Mucosa of descending colon (tissue), 3 donors: ENCODE measurements around the gene CPNE4. TPM values are rescaled to one million over a fixed set of nuclear protein-coding genes. Genes with fewer than 3 reads are reported as not detected.

ENCODE experiments used
- ATAC-seq: fragments of 200-7000 bp; cut with Tn5 transposase; one replicate; pipeline ENCODE4 v1.9.1; 2020; ENCODE audit warnings: mild to moderate bottlenecking, moderate library complexity
- DNase-seq, 3 donors: peaks; one replicate each; pipeline ENCODE4 v3.0.0-alpha.2; 2020
- H3K36me3 ChIP-seq: fragments of 200-600 bp; one replicate; pipeline ENCODE4 v1.8.0; 2021; ENCODE audit warnings: low read depth, mild to moderate bottlenecking
- H3K4me1 ChIP-seq: fragments of 200-600 bp; one replicate; pipeline ENCODE4 v1.8.0; 2021; ENCODE audit warnings: low read depth, mild to moderate bottlenecking
- H3K4me3 ChIP-seq: fragments of 200-600 bp; one replicate; pipeline ENCODE4 v1.8.0; 2021; ENCODE audit warnings: mild to moderate bottlenecking
- H3K9me3 ChIP-seq: fragments of 200-600 bp; one replicate; pipeline ENCODE4 v1.8.0; 2021; ENCODE audit warnings: mild to moderate bottlenecking
- intact Hi-C, 2 donors: fragments of 100-400 bp; cut with DNase I in 1 of 2; cut with micrococcal nuclease in 1 of 2; formaldehyde crosslinking; loops; one replicate each; pipeline versions ENCODE4 v1.11.0 to v1.11.1; 2022; cut with DNase I, micrococcal nuclease
- total RNA-seq, 3 donors: library from RNA; stranded (reverse); fragmentation: NEBNext Ultra II Directional in 2 of 3; extraction: Animal tissue kit (Norgen Biotek cat#: 25700) in 2 of 3; gene quantifications; one replicate each; pipeline versions ENCODE4 v1.2.1 to v1.2.4, GENCODE V29; 2021 to 2023
- TF ChIP-seq, protein P1 (sequence below): fragments of 200-600 bp; IDR thresholded peaks from one replicate; pipeline ENCODE4 v1.8.0; 2022; ENCODE audit warnings: antibody characterized with exemption, mild to moderate bottlenecking
- donor health status: DM: no; HTN: no; CAD: no; lungs with moderate emphysema.
- donor health status: DM: no; HTN: no; CAD: no.
- donor health status: DM: no; HTN: yes; CAD: no.

CPNE4 gene
- total RNA-seq, 3 donors from 2014 or later = 0.96 to 3.0 (median 1.1) TPM

DNA sequence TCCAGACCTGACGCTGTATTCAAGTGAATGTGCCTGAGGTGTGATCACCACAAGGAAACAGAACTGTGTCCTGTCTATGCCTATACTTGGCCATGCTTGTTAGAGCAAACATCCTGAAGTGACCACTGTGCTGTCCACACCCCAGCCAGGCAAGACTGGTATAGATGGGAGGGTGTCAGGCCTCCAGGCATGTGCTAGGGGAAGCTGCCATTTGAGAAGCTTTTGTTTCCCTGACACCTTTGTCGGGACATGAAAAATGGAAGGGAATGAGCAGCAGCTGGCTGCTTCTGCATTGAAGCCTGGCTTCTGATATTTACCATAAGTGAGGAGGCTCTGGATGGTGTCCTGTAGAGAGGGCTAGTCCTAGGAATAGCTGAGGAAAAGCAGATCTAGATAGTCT lies 106.2 kb downstream of the CPNE4 start:
- ATAC-seq (no peak), DNase-seq (no peak)
- TF ChIP-seq, protein P1, sequence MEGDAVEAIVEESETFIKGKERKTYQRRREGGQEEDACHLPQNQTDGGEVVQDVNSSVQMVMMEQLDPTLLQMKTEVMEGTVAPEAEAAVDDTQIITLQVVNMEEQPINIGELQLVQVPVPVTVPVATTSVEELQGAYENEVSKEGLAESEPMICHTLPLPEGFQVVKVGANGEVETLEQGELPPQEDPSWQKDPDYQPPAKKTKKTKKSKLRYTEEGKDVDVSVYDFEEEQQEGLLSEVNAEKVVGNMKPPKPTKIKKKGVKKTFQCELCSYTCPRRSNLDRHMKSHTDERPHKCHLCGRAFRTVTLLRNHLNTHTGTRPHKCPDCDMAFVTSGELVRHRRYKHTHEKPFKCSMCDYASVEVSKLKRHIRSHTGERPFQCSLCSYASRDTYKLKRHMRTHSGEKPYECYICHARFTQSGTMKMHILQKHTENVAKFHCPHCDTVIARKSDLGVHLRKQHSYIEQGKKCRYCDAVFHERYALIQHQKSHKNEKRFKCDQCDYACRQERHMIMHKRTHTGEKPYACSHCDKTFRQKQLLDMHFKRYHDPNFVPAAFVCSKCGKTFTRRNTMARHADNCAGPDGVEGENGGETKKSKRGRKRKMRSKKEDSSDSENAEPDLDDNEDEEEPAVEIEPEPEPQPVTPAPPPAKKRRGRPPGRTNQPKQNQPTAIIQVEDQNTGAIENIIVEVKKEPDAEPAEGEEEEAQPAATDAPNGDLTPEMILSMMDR = no peak
- intact Hi-C loops = no loop called here
- Histone ChIP-seq H3K36me3 (no peaks in the 10 kb centered on the region), H3K9me3 (no peaks in the 10 kb centered on the region), H3K4me3 (no peak overlapping the region), H3K4me1 (no peaks in the 10 kb centered on the region)

DNA sequence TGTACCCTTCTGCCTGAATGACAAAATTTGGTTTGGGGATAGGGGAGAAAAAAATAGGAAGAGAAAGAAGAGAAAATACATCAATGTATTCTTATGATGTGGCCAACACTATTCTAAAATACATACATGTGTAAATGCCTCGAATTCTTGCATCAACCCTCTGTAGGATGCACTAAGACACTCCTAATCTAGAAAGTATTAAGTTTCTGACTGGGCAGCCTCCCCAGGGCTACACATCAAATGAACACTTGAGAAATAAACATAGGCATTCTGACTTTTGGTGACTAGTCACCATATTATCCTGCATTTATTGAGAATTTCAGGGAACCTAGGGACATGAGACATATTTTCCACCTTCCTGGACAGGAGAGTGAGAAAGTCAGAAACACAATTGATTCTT lies 109.2 kb downstream of the CPNE4 start:
- ATAC-seq = no peak
- TF ChIP-seq, protein P1 = no peak
- H3K36me3 ChIP-seq = no peaks in the 10 kb centered on the region

GRCh38 chr3:131922356-131922755 lies 112.5 kb downstream of the CPNE4 start:
- H3K9me3 ChIP-seq = no peaks in the 10 kb centered on the region
- DNase-seq (no peak), ATAC-seq (no peak)
- H3K4me3 ChIP-seq = no peak overlapping the region
- no peaks in the 10 kb centered on the region for H3K36me3 ChIP-seq
- H3K4me1 ChIP-seq = no peaks in the 10 kb centered on the region
- TF ChIP-seq, protein P1 = no peak
- intact Hi-C loops = no loop called here

More for the DNA sequence above, 109.2 kb downstream of the CPNE4 start:
- no peaks in the 10 kb centered on the region for H3K4me1 ChIP-seq
- intact Hi-C loops = no loop called here
- no peaks in the 10 kb centered on the region for H3K9me3 ChIP-seq
- no peak for DNase-seq
- no peak overlapping the region for H3K4me3 ChIP-seq

DNA sequence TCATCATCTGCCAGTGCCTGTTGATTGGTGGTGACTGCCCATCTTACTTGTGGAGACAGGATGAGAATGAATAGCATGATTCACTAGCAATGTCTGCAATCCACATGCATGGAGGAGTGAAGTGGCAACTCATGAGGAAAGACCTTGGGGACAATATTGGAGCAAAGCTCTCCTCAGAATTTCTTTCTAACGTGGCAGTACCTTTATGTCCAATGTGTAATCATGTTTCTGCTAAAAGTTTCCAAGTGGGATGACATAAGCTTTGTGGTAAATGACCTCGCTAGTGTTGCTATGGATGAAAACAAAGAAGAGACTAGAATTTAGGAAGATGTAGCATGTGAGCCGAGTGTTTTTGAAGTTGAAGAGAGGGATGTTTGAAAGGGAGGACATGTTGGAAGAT lies 117.8 kb downstream of the CPNE4 start:
- H3K36me3 ChIP-seq = no peaks in the 10 kb centered on the region
- DNase-seq = no peak
- H3K9me3 ChIP-seq = no peaks in the 10 kb centered on the region
- H3K4me1 ChIP-seq = no peaks in the 10 kb centered on the region
- no peak overlapping the region for H3K4me3 ChIP-seq
- no peak for ATAC-seq
- intact Hi-C loops = no loop called here
- TF ChIP-seq, protein P1 = no peak

GRCh38 chr3:131914090-131914691 lies 120.6 kb downstream of the CPNE4 start:
- Histone ChIP-seq H3K4me3 (no peak overlapping the region), H3K9me3 (no peaks in the 10 kb centered on the region), H3K36me3 (no peaks in the 10 kb centered on the region), H3K4me1 (no peaks in the 10 kb centered on the region)
- ATAC-seq (no peak), DNase-seq (no peak)
- TF ChIP-seq, protein P1 = no peak
- intact Hi-C loops = no loop called here

DNA sequence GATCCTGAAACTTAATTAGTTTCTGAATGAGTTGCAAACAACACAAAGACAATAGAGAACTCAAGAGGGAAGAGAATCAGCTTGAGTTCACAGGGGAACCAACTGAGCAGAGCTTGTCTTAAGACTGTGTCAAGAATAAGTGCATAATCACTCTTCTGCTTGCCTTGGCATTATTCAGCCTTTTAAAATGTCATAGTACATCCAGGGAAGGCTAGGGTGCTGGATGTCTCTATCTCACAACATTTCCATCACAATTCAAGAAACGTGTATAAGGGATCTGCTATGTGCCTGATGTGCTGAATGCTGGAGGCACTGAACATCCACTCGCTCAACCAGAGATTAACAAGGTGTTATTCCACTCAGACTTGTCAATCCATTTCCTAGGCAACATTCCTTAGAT lies 122.6 kb downstream of the CPNE4 start:
- TF ChIP-seq, protein P1 = no peak
- intact Hi-C loops = no loop called here
- DNase-seq (no peak), ATAC-seq (no peak)
- Histone ChIP-seq H3K4me3 (no peak overlapping the region), H3K4me1 (no peaks in the 10 kb centered on the region), H3K36me3 (no peaks in the 10 kb centered on the region), H3K9me3 (no peaks in the 10 kb centered on the region)
